SK-N-SH (cell line): Measurements from ENCODE around the gene DNMT3A. TPM values are rescaled to one million over a fixed set of nuclear protein-coding genes. Genes with fewer than 3 reads are reported as not detected.
A peak's percentile ranks its signal among the peaks of the same experiment; 100 is the strongest.

Experiments
- CHD2 ChIP-seq: fragments of 150-350 bp; IDR thresholded peaks from 2 replicates; pipeline ENCODE4 v1.6.1; 2018; ENCODE audit warnings: low read length; ENCODE audit not compliant: partially characterized antibody
- EP300 ChIP-seq, 2 experiments: IDR thresholded peaks; 2 replicates each; pipeline versions ENCODE4 v1.4.0 to v1.6.1; 2012; ENCODE audit warnings: borderline replicate concordance in 1 of 2, low read depth in 1 of 2, low read length in 1 of 2
- EZH2phosphoT487 ChIP-seq: fragments of 200-600 bp; sonication (generic); IDR thresholded peaks from 2 replicates; pipeline ENCODE4 v1.6.1; 2017; ENCODE audit warnings: low read depth, mixed run types, mild to moderate bottlenecking, antibody characterized with exemption, moderate library complexity, borderline replicate concordance
- FOSL2 ChIP-seq: IDR thresholded peaks from 2 replicates; pipeline ENCODE4 v1.4.0; 2012; ENCODE audit warnings: low read depth, mild to moderate bottlenecking, moderate library complexity, borderline replicate concordance
- FOXM1 ChIP-seq: IDR thresholded peaks from 2 replicates; pipeline ENCODE4 v1.4.0; 2012; ENCODE audit warnings: low read depth, mild to moderate bottlenecking
- GABPA ChIP-seq: IDR thresholded peaks from 2 replicates; pipeline ENCODE4 v1.4.0; 2012; ENCODE audit warnings: low read depth, mild to moderate bottlenecking
- JUND ChIP-seq: IDR thresholded peaks from 2 replicates; pipeline ENCODE4 v1.4.0; 2012
- MEF2A ChIP-seq: IDR thresholded peaks from 2 replicates; pipeline ENCODE4 v1.4.0; 2012; ENCODE audit warnings: low read depth, borderline replicate concordance
- NFIC ChIP-seq: IDR thresholded peaks from 2 replicates; pipeline ENCODE4 v1.4.0; 2012; ENCODE audit warnings: borderline replicate concordance
- NRF1 ChIP-seq: IDR thresholded peaks from 2 replicates; pipeline ENCODE4 v1.6.1; 2012; ENCODE audit warnings: low read depth, mild to moderate bottlenecking, low read length
- POLR2AphosphoS5 ChIP-seq: IDR thresholded peaks from 2 replicates; pipeline ENCODE4 v1.6.1; 2012; ENCODE audit warnings: low read depth, low read length
- RAD21 ChIP-seq: IDR thresholded peaks from 2 replicates; pipeline ENCODE4 v1.6.1; 2012; ENCODE audit warnings: mild to moderate bottlenecking, low read length
- RXRA ChIP-seq: IDR thresholded peaks from 2 replicates; pipeline ENCODE4 v1.4.0; 2012; ENCODE audit warnings: low read depth, mild to moderate bottlenecking, borderline replicate concordance
- SIN3A ChIP-seq: IDR thresholded peaks from 2 replicates; pipeline ENCODE4 v1.6.1; 2012; ENCODE audit warnings: low read depth, mild to moderate bottlenecking, low read length, moderate library complexity, borderline replicate concordance
- TAF1 ChIP-seq: IDR thresholded peaks from 2 replicates; pipeline ENCODE4 v1.6.1; 2012; ENCODE audit warnings: low read depth, mild to moderate bottlenecking, low read length, moderate library complexity, borderline replicate concordance
- TCF12 ChIP-seq: IDR thresholded peaks from 2 replicates; pipeline ENCODE4 v1.4.0; 2012
- TEAD4 ChIP-seq: IDR thresholded peaks from 2 replicates; pipeline ENCODE4 v1.4.0; 2012; ENCODE audit warnings: mild to moderate bottlenecking, borderline replicate concordance; ENCODE audit not compliant: insufficient read depth
- YY1 ChIP-seq: IDR thresholded peaks from 2 replicates; pipeline ENCODE4 v1.4.0; 2012; ENCODE audit warnings: low read depth, mild to moderate bottlenecking
- polyA plus RNA-seq, 3 experiments: library from polyadenylated mRNA; depleted of rRNA; stranded (reverse); fragments of >200 nt; gene quantifications; 2 replicates each; pipeline ENCODE4 v1.2.3, GENCODE V29; 2012
- TF ChIP-seq, protein P1 (sequence below): IDR thresholded peaks from 2 replicates; pipeline ENCODE4 v1.6.1; 2012; ENCODE audit warnings: mild to moderate bottlenecking, low read depth, low read length, moderate library complexity
- TF ChIP-seq, protein P2 (sequence below): IDR thresholded peaks from 2 replicates; pipeline ENCODE4 v1.4.0; 2012; ENCODE audit warnings: low read depth
- TF ChIP-seq, protein P3 (sequence below): fragments of 200-600 bp; sonication (generic); IDR thresholded peaks from 2 replicates; pipeline ENCODE4 v1.6.1; 2017; ENCODE audit warnings: antibody characterized with exemption, mild to moderate bottlenecking, moderate library complexity
- TF ChIP-seq, protein P4 (sequence below): fragments of 150-350 bp; IDR thresholded peaks from 2 replicates; pipeline ENCODE4 v1.6.1; 2016; ENCODE audit warnings: mild to moderate bottlenecking, low read depth, low read length

The DNMT3A gene
- polyA plus RNA-seq, 1 of the 3 experiments (the other 2 are of a cell fraction), result 5.6 TPM

DNA sequence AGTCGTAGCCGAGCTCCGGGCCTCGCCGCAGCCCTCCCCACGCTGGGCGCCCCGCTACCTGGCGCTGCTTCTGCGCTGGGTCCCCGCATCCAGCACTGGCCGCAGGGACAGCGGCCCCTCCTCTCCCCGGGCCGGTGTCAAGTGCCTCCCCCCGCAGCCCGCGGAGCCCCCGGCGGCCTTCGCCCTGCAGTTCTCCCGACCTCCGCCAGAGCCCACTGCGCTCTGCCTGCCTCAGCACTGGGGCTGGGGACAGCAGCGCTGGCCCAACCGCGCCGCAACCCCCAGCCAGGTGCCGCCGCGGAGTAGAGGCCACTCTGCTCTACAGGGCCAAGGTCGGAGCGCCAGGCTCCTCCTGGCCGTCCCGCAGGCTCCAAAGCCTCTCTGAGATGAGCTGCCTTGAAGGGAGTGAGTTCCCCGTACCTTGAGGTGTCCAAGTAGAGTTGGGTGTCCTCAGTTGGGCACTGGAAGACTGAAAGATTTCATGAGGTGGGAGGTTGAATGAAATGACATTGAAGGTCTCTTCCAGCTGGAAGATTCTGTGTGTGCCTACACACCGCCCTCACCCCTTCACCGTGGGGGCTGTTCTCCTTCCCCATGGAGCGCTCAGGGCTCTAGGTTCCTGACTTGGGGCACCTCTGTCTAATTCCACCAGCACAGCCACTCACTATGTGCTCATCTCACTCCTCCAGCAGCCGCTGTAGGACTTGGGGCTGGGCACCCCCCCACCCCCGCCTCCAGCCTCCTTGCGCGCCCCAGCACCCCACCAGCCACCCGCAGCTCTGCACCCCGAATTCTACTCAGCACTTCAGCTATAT is 854 bp upstream of the DNMT3A start (continued):
- TF ChIP-seq, protein P1, sequence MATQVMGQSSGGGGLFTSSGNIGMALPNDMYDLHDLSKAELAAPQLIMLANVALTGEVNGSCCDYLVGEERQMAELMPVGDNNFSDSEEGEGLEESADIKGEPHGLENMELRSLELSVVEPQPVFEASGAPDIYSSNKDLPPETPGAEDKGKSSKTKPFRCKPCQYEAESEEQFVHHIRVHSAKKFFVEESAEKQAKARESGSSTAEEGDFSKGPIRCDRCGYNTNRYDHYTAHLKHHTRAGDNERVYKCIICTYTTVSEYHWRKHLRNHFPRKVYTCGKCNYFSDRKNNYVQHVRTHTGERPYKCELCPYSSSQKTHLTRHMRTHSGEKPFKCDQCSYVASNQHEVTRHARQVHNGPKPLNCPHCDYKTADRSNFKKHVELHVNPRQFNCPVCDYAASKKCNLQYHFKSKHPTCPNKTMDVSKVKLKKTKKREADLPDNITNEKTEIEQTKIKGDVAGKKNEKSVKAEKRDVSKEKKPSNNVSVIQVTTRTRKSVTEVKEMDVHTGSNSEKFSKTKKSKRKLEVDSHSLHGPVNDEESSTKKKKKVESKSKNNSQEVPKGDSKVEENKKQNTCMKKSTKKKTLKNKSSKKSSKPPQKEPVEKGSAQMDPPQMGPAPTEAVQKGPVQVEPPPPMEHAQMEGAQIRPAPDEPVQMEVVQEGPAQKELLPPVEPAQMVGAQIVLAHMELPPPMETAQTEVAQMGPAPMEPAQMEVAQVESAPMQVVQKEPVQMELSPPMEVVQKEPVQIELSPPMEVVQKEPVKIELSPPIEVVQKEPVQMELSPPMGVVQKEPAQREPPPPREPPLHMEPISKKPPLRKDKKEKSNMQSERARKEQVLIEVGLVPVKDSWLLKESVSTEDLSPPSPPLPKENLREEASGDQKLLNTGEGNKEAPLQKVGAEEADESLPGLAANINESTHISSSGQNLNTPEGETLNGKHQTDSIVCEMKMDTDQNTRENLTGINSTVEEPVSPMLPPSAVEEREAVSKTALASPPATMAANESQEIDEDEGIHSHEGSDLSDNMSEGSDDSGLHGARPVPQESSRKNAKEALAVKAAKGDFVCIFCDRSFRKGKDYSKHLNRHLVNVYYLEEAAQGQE, result peak; percentile 99
- TF ChIP-seq EP300 (IDR thresholded peaks at IDR 0.05; ENCODE audit: borderline replicate concordance in 1 of 2, low read depth in 1 of 2, low read length in 1 of 2) (peak in 1 of 2 experiments; percentile 38; a peak in 1 of 4 replicates), TCF12 (no peak), POLR2AphosphoS5 (no peak), TAF1 (no peak; the same call in 1 of the 2 replicates), MEF2A (no peak), SIN3A (peak; percentile 96), YY1 (no peak; the same call in 1 of the 2 replicates), RAD21 (peak; percentile 83), NRF1 (peak; percentile 10; the same call in 1 of the 2 replicates), RXRA (no peak), TEAD4 (no peak), GABPA (no peak), JUND (no peak), CHD2 (peak; percentile 38), FOXM1 (no peak), NFIC (no peak), FOSL2 (no peak), EZH2phosphoT487 (no peak)
- TF ChIP-seq, protein P2, sequence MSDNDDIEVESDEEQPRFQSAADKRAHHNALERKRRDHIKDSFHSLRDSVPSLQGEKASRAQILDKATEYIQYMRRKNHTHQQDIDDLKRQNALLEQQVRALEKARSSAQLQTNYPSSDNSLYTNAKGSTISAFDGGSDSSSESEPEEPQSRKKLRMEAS, result no peak; the same call in 1 of the 2 replicates
- TF ChIP-seq, protein P3, sequence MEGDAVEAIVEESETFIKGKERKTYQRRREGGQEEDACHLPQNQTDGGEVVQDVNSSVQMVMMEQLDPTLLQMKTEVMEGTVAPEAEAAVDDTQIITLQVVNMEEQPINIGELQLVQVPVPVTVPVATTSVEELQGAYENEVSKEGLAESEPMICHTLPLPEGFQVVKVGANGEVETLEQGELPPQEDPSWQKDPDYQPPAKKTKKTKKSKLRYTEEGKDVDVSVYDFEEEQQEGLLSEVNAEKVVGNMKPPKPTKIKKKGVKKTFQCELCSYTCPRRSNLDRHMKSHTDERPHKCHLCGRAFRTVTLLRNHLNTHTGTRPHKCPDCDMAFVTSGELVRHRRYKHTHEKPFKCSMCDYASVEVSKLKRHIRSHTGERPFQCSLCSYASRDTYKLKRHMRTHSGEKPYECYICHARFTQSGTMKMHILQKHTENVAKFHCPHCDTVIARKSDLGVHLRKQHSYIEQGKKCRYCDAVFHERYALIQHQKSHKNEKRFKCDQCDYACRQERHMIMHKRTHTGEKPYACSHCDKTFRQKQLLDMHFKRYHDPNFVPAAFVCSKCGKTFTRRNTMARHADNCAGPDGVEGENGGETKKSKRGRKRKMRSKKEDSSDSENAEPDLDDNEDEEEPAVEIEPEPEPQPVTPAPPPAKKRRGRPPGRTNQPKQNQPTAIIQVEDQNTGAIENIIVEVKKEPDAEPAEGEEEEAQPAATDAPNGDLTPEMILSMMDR, result peak; percentile 84
- TF ChIP-seq, protein P4, sequence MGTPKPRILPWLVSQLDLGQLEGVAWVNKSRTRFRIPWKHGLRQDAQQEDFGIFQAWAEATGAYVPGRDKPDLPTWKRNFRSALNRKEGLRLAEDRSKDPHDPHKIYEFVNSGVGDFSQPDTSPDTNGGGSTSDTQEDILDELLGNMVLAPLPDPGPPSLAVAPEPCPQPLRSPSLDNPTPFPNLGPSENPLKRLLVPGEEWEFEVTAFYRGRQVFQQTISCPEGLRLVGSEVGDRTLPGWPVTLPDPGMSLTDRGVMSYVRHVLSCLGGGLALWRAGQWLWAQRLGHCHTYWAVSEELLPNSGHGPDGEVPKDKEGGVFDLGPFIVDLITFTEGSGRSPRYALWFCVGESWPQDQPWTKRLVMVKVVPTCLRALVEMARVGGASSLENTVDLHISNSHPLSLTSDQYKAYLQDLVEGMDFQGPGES, result no peak
